A172 (cell line): ENCODE results near the gene CRIM1. TPM values are rescaled to one million over a fixed set of nuclear protein-coding genes. Genes with fewer than 3 reads are reported as not detected.

ENCODE experiments used
- DNase-seq: peaks from one replicate; pipeline ENCODE4 v3.0.0-alpha.2; 2015; ENCODE audit warnings: low spot score
- total RNA-seq: library from RNA; depleted of rRNA; stranded (reverse); fragments of >200 nt; shearing (Covaris generic); gene quantifications from 2 replicates; pipeline ENCODE4 v1.2.3, GENCODE V29; 2014

The CRIM1 gene
- total RNA-seq, 1 experiment from 2014 or later: 406 TPM

- peak; percentile 64 for DNase-seq
Measured at GRCh38 chr2:36373149-36373926, 17.8 kb downstream of the CRIM1 start.

DNA sequence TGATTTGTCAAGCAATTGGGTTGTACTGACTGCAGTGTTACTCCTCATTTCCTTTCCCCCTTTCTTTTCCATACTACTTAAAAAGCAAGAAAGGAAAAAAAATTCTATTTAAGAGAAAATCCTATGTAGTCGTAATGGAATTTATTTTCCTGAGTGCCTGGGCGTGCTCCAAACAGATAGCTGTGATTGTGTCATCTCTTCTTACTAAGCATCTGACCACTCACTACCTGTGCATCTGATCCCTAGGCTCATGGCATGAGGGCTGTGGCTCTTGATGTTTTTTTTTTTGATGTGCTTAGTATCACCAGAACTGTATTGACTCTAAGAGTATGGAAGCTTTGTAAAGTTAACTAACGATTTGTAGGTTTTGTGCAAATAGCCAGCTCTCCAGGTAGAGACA lies 19.0 kb downstream of the CRIM1 start:
- DNase-seq: peak; percentile 70

DNA sequence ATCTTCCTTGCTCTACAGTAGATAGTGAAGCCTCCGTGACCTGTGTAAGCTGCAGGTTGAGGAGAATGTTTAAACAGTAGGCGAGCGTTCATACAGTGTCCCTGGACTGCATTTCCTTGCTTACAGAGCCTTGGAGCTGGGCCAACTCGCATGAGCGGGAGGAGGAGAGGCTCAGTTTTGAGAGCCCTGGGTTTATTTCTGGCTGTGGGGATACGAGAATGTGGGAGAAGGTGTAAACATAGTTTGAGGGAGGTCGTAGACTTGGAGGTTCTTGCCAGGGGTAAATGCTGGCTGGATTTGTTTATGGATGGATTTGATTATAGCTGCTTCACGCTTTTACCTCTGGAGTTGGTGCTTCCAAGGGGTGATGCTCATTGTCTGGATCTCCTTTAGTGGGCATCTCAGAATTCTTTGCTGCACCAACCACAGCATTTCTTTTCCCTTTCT lies 20.8 kb downstream of the CRIM1 start:
- no peak for DNase-seq

DNA sequence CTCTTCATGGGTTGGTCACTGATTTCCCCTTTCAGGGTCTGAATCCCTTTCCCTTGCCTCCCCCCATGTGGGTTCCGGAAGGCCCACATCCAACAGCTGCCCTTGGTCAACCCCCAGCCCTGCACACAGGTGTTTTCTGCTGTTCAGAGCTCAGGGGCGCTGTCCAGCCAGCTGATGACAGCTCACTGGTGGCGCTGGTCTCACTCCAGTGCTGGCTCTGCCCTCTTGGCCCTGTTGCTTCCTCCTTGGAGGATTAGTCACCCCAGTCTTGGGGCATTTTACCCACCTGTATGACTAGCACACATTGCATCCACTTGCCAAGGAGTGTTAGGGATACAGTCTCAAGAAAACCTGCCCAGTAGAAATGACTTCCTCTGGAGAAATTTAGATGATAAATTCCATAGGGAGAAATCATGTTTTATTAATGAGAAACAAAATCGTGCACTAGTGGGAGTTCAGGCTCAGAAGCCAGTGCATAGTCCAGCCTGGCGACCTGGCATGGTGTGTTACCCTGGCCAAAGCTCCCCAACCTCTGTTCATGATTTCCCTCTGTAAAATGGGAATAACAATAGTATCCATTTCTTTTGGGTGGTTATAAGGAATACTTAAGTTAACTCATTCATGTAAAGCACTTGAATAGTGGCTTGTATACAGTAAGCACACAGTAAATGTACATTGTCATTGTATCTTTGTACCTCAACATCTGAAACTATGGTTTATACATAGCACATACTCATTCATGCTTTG lies 21.6 kb downstream of the CRIM1 start:
- peak; percentile 87 for DNase-seq

GRCh38 chr2:36379710-36380448 lies 24.3 kb downstream of the CRIM1 start:
- DNase-seq: no peak

DNA sequence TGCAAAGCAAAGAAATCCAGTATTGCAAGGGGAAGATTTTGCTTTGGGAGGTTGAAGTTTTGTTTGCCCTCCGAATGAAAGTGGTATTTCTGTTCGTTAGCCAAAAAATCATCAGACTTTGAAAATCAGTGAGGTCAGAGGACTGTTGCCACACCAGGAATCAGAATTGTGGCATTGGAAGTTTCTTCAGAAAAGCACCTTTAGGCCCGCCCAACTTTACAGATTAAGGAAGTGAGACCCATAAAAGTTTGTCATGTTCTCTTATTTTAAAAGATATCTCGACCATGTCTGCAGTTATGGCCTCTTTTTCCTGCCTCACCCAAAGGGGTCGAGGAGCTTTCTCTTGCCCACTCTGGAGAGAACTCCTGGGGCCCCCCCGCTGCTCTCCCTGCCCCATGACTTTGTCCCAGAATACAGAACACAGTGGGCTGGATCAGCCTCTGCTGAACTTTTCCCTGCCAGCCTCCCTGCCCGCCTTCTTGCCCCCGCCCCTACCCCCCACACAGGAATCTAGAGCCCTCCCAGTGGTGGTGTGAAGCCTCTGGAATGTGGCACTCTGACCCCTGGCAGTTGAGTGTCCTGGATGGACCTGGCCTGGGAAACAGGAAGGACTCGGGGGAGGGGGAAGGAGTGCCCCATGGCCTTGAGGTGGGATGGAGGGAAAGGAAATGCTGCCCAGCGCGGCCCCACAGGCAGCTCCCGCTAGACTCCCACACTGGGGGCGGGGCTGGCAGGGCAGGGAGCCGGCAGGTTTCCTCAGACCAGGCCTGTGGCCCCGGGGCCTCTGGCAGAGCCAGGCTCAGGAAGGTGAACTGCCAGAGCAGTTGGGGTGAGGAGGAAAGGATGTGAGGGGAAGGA lies 25.3 kb downstream of the CRIM1 start:
- DNase-seq: peak; percentile 93

- no peak for DNase-seq
Measured at GRCh38 chr2:36381993-36382392, 26.4 kb downstream of the CRIM1 start.

DNA sequence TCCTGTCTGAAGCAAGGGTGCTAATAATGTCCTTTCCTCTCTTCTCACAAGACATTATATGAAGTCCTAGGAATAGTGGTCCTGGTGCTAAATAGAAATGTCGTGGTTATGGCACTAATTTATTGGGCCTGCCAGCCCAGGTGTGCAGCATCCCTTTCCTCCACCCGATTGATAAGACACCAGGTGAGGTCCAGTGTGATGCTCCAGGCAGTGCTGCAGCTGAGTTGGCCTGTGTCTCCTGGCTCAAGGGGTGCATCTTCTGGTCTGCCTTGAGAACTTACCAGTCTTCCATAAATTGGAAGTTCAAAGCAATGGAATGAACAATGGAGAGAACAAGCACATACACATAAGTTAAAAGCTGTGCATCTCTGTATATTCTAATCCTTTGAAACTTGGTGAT lies 26.9 kb downstream of the CRIM1 start:
- DNase-seq: no peak

DNA sequence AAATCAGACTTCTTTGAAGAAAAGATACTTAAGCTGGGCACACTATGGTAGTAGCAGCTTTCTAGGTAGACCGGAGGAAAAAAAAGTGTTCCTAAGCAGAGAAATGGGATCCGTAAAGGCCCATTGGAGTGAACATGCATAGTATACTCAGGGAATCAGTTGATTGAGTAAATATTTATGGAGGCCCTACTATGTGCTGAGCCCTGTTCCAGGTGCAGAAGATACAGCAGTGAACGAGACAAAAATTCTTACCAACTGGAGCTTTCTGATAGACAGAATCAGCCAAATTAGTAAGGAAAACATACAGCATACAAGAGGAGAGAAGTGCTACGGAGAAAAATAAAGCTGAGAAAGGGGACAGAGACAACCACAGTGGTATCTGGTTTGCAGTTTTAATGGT lies 28.1 kb downstream of the CRIM1 start:
- DNase-seq: no peak

DNA sequence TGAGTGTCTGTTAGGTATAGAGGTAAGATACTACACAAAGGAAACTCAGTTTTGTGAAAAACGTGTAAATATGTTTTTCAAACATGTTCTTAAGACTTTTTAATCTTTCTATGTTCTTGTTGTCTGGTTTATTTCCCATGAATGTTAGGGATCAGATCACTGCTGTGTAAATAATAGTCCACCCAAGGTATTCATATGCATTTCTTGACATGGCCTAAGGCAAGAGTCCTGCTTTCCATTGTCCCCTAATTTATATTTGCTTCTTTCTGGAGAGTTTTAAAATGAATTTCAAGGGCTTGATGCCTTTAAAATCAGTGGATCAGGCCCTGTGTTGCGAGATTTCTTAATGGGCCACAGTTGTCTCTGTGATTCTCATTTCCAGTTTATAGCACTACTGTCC lies 28.9 kb downstream of the CRIM1 start:
- DNase-seq: no peak

GRCh38 chr2:36385603-36386002 lies 30.0 kb downstream of the CRIM1 start:
- DNase-seq: no peak

GRCh38 chr2:36387258-36387916 lies 31.8 kb downstream of the CRIM1 start:
- no peak for DNase-seq

DNA sequence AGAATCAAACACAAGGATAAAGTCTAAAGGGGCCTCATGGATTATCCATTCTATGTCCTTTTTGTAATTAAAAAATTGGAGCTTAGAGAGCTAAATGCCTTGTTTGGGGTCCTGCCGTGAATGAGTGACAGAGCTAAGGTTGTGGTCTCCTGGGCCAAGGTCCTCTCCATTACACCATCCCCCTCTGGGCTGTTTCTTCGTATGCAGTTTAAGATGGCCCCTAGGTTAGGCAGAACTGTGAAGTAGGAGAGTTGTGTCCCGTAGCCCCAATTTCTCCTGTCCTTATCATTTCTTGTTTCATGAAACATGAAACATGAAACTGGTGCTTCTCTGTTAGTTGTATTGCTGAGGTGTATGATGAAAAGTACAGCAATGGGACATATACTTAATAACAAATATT lies 32.9 kb downstream of the CRIM1 start:
- DNase-seq: no peak

DNA sequence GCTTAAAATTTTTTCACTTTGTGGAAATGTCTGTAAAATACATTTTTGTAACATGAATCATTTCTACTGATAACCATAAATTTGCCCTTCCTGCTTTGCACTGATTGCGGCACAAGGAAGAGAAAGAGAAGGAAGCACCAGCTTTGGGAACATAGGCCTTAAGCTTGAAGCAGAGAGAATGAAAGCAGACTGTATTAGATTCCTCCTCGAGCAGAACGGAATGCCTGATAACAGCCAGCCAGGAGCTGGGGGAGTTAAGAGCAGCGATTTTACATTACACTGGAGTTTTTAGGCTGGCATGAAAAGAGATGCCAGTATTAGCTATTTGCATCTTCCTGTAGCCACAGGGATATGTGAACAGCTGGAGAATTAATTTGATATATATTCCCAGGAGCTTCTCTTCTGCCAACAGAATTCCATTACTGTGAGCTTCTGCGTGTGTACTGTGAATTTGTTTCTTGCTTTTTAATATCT lies 33.5 kb downstream of the CRIM1 start:
- peak; percentile 68 for DNase-seq

GRCh38 chr2:36389577-36389976 lies 34.0 kb downstream of the CRIM1 start:
- DNase-seq: no peak

DNA sequence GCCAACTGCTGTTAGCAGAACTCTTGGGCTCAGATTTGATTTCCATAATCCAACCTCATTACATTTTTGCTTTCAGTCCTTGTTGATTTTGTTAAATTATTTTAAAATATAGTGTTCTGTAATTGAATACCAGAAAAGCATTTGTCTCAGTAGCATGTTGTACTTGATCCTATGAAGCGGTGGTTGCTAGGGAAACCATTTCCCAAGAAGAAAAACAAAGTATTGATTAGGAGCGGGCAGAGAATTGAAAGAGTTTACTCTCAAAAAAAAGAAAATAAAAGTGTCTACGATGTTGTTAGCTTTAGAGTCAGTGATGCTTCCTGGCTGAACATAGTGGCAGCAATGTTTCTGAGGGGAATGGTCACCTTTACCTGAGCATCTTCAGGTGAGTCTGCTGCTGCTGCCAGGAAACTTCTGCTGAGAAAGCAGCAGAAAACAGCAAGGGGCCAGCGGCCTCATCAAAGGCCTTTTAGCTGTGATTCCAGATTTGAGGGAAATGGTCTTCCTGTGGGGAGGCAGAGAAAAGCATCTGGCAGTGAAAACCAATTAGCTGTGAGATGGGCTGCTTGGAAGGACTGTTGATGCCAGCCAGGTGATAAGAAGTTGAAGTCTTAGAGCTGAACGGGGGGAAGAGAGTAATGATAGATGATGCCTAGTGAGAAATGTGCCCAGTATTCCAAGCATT lies 37.1 kb downstream of the CRIM1 start:
- no peak for DNase-seq

GRCh38 chr2:36393738-36394256 lies 38.2 kb downstream of the CRIM1 start:
- no peak for DNase-seq

DNA sequence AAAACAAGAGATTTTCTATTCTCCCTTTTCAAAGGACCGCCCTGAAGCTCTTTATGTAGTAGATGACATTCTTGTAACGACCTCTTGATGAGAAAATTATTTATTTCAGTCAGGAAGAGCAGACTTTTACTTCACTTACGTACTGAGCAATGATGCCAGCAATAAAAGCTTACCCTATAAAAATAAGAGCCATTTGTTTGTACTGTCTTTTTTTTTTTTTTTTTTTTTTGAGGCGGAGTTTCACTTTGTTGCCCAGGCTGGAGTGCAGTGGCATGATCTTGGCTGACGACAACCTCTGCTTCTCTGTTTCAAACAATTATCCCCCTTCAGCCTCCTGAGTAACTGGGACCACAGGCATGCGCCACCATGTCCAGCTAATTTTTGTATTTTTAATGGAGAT lies 39.2 kb downstream of the CRIM1 start:
- DNase-seq: no peak

- DNase-seq: no peak
Measured at GRCh38 chr2:36395866-36396265, 40.3 kb downstream of the CRIM1 start.
